Fibroblast of lung (primary cell): ENCODE measurements around the gene GALNT17.

Experiments used
- EZH2 ChIP-seq: IDR thresholded peaks from 2 replicates; pipeline ENCODE4 v1.5.1; 2012; ENCODE audit warnings: low read length, control low read depth, mild to moderate bottlenecking; ENCODE audit errors: missing control alignments
- TF ChIP-seq, protein P1 (sequence below), 2 donors: IDR thresholded peaks in 1 of 2; conservative IDR thresholded peaks in 1 of 2; 1 replicate in 1 of 2; 2 replicates in 1 of 2; pipeline ENCODE4 v1.5.1; 2011 to 2012; ENCODE audit warnings: low read length in 2 of 2, control low read depth in 1 of 2, inconsistent platforms in 1 of 2, low read depth in 1 of 2, mild to moderate bottlenecking in 1 of 2

GRCh38 chr7:71746006-71746405 is 614.1 kb downstream of the GALNT17 start:
- TF ChIP-seq, protein P1, sequence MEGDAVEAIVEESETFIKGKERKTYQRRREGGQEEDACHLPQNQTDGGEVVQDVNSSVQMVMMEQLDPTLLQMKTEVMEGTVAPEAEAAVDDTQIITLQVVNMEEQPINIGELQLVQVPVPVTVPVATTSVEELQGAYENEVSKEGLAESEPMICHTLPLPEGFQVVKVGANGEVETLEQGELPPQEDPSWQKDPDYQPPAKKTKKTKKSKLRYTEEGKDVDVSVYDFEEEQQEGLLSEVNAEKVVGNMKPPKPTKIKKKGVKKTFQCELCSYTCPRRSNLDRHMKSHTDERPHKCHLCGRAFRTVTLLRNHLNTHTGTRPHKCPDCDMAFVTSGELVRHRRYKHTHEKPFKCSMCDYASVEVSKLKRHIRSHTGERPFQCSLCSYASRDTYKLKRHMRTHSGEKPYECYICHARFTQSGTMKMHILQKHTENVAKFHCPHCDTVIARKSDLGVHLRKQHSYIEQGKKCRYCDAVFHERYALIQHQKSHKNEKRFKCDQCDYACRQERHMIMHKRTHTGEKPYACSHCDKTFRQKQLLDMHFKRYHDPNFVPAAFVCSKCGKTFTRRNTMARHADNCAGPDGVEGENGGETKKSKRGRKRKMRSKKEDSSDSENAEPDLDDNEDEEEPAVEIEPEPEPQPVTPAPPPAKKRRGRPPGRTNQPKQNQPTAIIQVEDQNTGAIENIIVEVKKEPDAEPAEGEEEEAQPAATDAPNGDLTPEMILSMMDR (conservative IDR thresholded peaks at IDR 0.05 in 1 of 2, IDR thresholded peaks at IDR 0.05 in 1 of 2; ENCODE audit: low read depth in 1 of 2, low read length in 2 of 2) = no peak
- no peak for TF ChIP-seq EZH2
